ENCODE results near the gene SOX5.

Gene SOX5

DNA sequence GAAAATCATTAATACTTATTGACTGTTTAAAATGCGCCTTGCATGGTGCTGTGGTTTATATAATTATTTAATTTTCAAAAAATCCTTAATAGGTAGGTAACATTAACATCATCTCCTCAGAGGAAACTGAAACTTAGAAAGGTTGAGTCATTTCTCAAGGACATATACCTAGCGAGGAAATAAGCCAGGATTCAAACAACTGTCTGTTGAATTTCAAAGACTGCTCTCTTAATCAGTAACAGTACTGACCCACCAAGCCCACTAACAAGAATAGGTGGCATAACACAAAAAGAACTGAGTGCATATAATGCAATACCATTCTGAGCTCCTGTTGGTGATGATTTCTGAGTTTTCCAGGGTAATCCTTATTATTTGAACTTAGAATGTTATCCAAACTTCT is 174.3 kb downstream of the SOX5 start:
- no peak for DNase-seq (ENCODE audit: low read depth in 2 of 2)
- TF ChIP-seq, protein P1, sequence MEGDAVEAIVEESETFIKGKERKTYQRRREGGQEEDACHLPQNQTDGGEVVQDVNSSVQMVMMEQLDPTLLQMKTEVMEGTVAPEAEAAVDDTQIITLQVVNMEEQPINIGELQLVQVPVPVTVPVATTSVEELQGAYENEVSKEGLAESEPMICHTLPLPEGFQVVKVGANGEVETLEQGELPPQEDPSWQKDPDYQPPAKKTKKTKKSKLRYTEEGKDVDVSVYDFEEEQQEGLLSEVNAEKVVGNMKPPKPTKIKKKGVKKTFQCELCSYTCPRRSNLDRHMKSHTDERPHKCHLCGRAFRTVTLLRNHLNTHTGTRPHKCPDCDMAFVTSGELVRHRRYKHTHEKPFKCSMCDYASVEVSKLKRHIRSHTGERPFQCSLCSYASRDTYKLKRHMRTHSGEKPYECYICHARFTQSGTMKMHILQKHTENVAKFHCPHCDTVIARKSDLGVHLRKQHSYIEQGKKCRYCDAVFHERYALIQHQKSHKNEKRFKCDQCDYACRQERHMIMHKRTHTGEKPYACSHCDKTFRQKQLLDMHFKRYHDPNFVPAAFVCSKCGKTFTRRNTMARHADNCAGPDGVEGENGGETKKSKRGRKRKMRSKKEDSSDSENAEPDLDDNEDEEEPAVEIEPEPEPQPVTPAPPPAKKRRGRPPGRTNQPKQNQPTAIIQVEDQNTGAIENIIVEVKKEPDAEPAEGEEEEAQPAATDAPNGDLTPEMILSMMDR (IDR thresholded peaks at IDR 0.05; ENCODE audit: low read depth, low read length), result no peak

DNA sequence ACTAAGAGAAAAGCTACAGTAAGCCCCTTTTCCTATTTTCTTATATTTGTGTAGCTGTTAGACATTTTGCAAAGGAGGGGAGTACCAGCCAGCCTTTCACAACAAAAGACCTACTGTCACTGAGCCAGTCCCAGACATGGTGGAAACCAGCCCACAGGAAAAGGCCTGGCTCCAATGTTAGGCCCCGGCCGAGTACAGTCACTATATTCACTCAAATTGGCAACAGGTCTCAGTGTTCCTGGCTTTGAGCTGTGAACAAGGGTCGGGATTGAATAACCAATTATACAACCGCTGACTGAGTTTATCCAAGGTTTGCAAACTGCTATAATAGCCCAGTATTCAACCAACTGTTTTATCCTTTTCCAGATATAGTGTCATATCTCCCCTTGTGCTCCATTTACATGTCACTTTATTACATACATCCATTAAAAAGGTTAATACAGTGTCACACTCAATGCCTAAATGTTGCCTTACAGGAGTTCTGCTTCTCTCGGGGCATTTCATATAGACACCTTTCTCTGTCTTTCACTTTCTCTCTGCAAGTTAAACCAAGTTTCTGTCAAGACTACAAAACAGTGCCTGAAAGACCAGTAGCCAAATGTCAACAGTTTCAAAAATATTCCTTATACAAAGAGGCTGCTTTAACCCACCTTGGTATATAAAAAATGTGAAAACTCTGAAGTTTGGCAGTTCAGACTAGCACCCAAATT is 178.1 kb downstream of the SOX5 start:
- TF ChIP-seq, protein P1 (IDR thresholded peaks at IDR 0.05; ENCODE audit: low read depth, low read length), result no peak
- no peak overlapping the region for H3K4me3 ChIP-seq (replicated peaks in 1 of 2; ENCODE audit: low read depth in 2 of 2, low read length in 2 of 2)
- DNase-seq (ENCODE audit: low read depth in 2 of 2), result peak; percentile 3 to 26

More for the DNA sequence above, 174.3 kb downstream of the SOX5 start:
- H3K4me3 ChIP-seq (replicated peaks in 1 of 2; ENCODE audit: low read depth in 2 of 2, low read length in 2 of 2), result no peak overlapping the region

DNA sequence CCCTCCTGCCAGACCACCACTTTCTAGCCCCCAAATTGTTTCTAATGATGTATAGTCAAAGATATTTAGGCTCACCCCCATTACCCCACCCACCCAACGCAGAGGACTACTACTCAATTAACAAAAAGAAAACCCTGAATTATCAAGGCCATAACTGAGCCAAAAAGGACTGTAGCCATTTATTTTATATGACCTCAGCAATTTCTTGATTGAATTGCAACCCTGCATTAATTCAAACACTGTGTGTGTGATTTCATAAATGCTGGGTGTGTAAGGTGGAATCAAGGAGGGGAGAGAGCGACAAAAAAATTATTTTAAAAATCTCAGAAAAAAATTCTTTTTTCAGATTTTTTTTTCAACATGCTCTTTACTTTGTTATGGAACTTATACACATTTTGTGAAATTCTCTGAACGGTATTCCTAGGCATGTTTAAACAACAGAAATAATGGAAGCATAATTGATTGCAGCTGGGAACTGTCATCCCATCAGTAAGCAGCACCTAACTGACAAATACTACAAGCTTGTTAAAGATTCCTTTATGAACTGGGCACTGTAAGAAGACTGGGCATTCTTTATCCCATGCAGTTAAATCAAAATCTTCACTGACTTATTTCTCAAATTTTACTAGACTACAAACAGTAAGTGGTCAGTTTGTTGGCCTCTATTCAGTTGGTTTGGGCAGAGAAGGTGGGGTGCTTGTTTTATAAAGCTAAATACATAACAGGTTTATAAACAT is 179.1 kb downstream of the SOX5 start:
- H3K4me3 ChIP-seq (replicated peaks in 1 of 2; ENCODE audit: low read depth in 2 of 2, low read length in 2 of 2), result no peak overlapping the region
- no peak for DNase-seq (ENCODE audit: low read depth in 2 of 2)
- TF ChIP-seq, protein P1 (IDR thresholded peaks at IDR 0.05; ENCODE audit: low read depth, low read length), result no peak

DNA sequence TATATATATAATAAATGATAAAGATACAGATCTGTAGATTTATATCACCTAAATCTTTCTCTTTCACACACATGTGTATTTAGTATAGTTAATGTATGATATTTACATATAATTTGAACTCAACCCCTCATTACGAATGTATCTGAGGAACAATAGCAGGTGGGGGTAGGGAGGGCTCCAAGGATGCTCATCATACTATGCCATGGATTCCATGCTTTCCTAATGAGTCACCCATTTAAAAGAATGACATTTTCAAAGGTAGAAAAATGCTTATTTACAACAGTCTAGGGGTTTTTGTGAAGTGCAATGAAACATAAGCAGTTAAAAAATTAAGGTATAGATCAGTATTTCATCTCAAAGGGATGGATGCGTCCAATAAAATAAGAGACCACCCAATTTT is 181.6 kb downstream of the SOX5 start:
- TF ChIP-seq, protein P1 (IDR thresholded peaks at IDR 0.05; ENCODE audit: low read depth, low read length), result no peak
- no peak overlapping the region for H3K4me3 ChIP-seq (replicated peaks in 1 of 2; ENCODE audit: low read depth in 2 of 2, low read length in 2 of 2)
- DNase-seq (ENCODE audit: low read depth in 2 of 2), result peak in 1 of 2 donors; percentile 20

DNA sequence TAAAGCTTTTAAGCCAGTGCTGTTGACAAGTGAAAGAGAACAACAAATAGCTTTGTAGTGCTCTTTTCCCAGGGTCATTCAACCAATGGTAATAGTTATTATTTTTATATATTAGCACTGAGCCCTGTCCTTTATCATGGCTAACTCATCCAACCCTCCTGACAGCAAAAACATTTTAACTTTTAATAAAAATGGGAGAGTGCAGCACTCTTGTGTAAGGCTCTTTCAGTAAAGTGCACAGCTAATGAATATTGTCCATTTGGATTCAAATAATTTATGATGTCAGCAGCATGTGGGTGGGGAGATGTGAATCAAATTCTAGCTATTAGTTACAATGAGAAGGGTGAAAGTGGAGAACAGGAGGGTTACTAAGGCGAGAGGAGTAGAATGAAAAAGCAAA is 185.7 kb downstream of the SOX5 start:
- DNase-seq (ENCODE audit: low read depth in 2 of 2), result no peak
- TF ChIP-seq, protein P1 (IDR thresholded peaks at IDR 0.05; ENCODE audit: low read depth, low read length), result no peak
- H3K4me3 ChIP-seq (replicated peaks in 1 of 2; ENCODE audit: low read depth in 2 of 2, low read length in 2 of 2), result no peak overlapping the region

DNA sequence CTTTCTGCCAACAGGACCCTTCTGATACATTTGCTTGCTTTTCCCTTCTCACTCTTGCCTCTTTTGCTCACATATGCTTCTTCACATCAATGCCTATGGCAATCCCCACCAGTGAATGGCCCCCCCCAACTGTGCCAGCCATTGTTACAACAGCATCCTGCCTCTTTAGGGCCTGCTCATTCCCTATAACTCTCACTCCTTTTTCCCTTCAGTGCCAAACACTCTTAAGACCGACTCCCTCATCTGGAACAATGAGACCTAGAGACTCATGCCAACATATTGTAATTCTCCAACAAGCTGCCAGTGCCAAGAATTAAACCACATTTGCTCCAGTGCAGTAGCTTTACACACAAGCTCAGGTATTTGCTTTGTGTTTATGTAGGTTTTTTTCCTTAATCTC is 189.0 kb downstream of the SOX5 start:
- DNase-seq (ENCODE audit: low read depth in 2 of 2), result peak; percentile 6 to 20
- no peak overlapping the region for H3K4me3 ChIP-seq (replicated peaks in 1 of 2; ENCODE audit: low read depth in 2 of 2, low read length in 2 of 2)
- TF ChIP-seq, protein P1 (IDR thresholded peaks at IDR 0.05; ENCODE audit: low read depth, low read length), result no peak
